ENCODE results near the gene DNASE1L3.
A peak's percentile ranks its signal among the peaks of the same experiment; 100 is the strongest.
"Not testable (repeated sequence)": the region's sequence is repeated elsewhere in the genome, so short reads cannot be mapped to it uniquely, and the experiment has no call there.

The DNASE1L3 gene

GRCh38 chr3:58210761-58211460 lies at the start of gene DNASE1L3:
Gene DNASE1L3, minus strand, starts transcription at chr3:58210972. Its CDS starts 66 bp downstream, at chr3:58210906.
- no peak for DNase-seq (ENCODE audit: low read depth)

- DNase-seq (ENCODE audit: low read depth) = no peak
Measured at GRCh38 chr3:58260261-58260731, 49.5 kb upstream of the DNASE1L3 start.

- DNase-seq (ENCODE audit: low read depth) = no peak
Measured at GRCh38 chr3:58258392-58259055, 47.8 kb upstream of the DNASE1L3 start.

GRCh38 chr3:58256511-58256910 lies 45.7 kb upstream of the DNASE1L3 start:
- no peak for DNase-seq (ENCODE audit: low read depth)

GRCh38 chr3:58256061-58256460 lies 45.3 kb upstream of the DNASE1L3 start:
- no peak for DNase-seq (ENCODE audit: low read depth)

- no peak for DNase-seq (ENCODE audit: low read depth)
Measured at GRCh38 chr3:58254144-58254543, 43.4 kb upstream of the DNASE1L3 start.

GRCh38 chr3:58251631-58252035 lies 40.9 kb upstream of the DNASE1L3 start:
- no peak for DNase-seq (ENCODE audit: low read depth)

GRCh38 chr3:58250093-58250707 lies 39.4 kb upstream of the DNASE1L3 start:
- no peak for DNase-seq (ENCODE audit: low read depth)

GRCh38 chr3:58249358-58250092 lies 38.8 kb upstream of the DNASE1L3 start:
- no peak for DNase-seq (ENCODE audit: low read depth)

GRCh38 chr3:58246148-58247047 lies 35.6 kb upstream of the DNASE1L3 start:
- no peak for DNase-seq (ENCODE audit: low read depth)

GRCh38 chr3:58243976-58244585 lies 33.3 kb upstream of the DNASE1L3 start:
- no peak for DNase-seq (ENCODE audit: low read depth)

- not testable (repeated sequence) for DNase-seq (ENCODE audit: low read depth)
Measured at GRCh38 chr3:58242860-58243259, 32.1 kb upstream of the DNASE1L3 start.

- DNase-seq (ENCODE audit: low read depth) = no peak
Measured at GRCh38 chr3:58242340-58242739, 31.6 kb upstream of the DNASE1L3 start.

- DNase-seq (ENCODE audit: low read depth) = no peak
Measured at GRCh38 chr3:58241306-58242044, 30.7 kb upstream of the DNASE1L3 start.

- DNase-seq (ENCODE audit: low read depth) = no peak
Measured at GRCh38 chr3:58238830-58239229, 28.1 kb upstream of the DNASE1L3 start.

- DNase-seq (ENCODE audit: low read depth) = peak; percentile 15
Measured at GRCh38 chr3:58237941-58238681, 27.3 kb upstream of the DNASE1L3 start.

- peak; percentile 83 for DNase-seq (ENCODE audit: low read depth)
Measured at GRCh38 chr3:58237238-58237940, 26.6 kb upstream of the DNASE1L3 start, which contains the start of gene ABHD6. Gene ABHD6, plus strand, starts transcription at chr3:58237792. Its CDS starts 18,795 bp downstream, at chr3:58256587.

GRCh38 chr3:58236527-58237237 lies 25.9 kb upstream of the DNASE1L3 start:
- no peak for DNase-seq (ENCODE audit: low read depth)

All from activated T-cell treated with anti-CD3 and anti-CD28 coated beads for 48 hours (primary cell).